HEK293 (cell line): ENCODE results near the gene DNAJC13.

ENCODE experiments used
- CTCF ChIA-PET: fragments of 350-600 bp; formaldehyde crosslinking; extraction: SDS; loops from one replicate; lab custom pipeline; 2021; ENCODE audit warnings: antibody characterized with exemption; lab: Yijun Ruan, JAX
- POLR2A ChIA-PET: fragments of 300-600 bp; formaldehyde crosslinking; extraction: SDS; loops from one replicate; lab custom pipeline; 2020; ENCODE audit warnings: antibody characterized with exemption, inconsistent platforms; lab: Yijun Ruan, JAX
- H3K27ac ChIP-seq: fragments of 200-500 bp; sonication (Bioruptor generic); 2 replicates; pipeline ENCODE4 v1.5.1; 2014; ENCODE audit warnings: low read depth, low read length, control low read depth, inconsistent platforms; ENCODE audit errors: extremely low read depth
- H3K36me3 ChIP-seq, 2 experiments: fragments of 200-500 bp in 1 of 2; sonication (Bioruptor generic) in 1 of 2; 1 replicate in 1 of 2; 2 replicates in 1 of 2; pipeline ENCODE4 v1.5.1; 2014 to 2017; ENCODE audit warnings: inconsistent platforms in 2 of 2, low read length in 2 of 2; ENCODE audit not compliant: control insufficient read depth in 2 of 2, insufficient read depth in 1 of 2
- H3K4me1 ChIP-seq: fragments of 200-500 bp; sonication (Bioruptor generic); 2 replicates; pipeline ENCODE4 v1.5.1; 2014; ENCODE audit warnings: mild to moderate bottlenecking, low read length, inconsistent platforms; ENCODE audit not compliant: control insufficient read depth, insufficient read depth
- H3K4me3 ChIP-seq: 2 replicates; pipeline ENCODE4 v1.5.1; 2011; ENCODE audit warnings: low read depth, mild to moderate bottlenecking, control low read depth, low read length, moderate library complexity
- H3K9me3 ChIP-seq: fragments of 200-500 bp; sonication (Bioruptor generic); 2 replicates; pipeline ENCODE4 v1.5.1; 2014; ENCODE audit warnings: low read depth, low read length, inconsistent platforms; ENCODE audit not compliant: control insufficient read depth, insufficient read depth
- GFI1B ChIP-seq: fragments of 450-650 bp; formaldehyde crosslinking; IDR thresholded peaks from 2 replicates; pipeline ENCODE4 v1.5.1; 2016; ENCODE audit warnings: missing biosample characterization, missing genetic modification characterization
- GLIS2 ChIP-seq: fragments of 450-650 bp; formaldehyde crosslinking; IDR thresholded peaks from 2 replicates; pipeline ENCODE4 v1.5.1; 2016; ENCODE audit warnings: missing biosample characterization, missing genetic modification characterization
- KLF1 ChIP-seq: fragments of 450-650 bp; formaldehyde crosslinking; IDR thresholded peaks from 2 replicates; pipeline ENCODE4 v1.5.1; 2016; ENCODE audit warnings: missing biosample characterization, missing genetic modification characterization
- KLF7 ChIP-seq: fragments of 450-650 bp; formaldehyde crosslinking; IDR thresholded peaks from 2 replicates; pipeline ENCODE4 v1.5.1; 2016; ENCODE audit warnings: missing biosample characterization, missing genetic modification characterization, borderline replicate concordance
- KLF8 ChIP-seq: fragments of 450-650 bp; formaldehyde crosslinking; IDR thresholded peaks from 2 replicates; pipeline ENCODE4 v1.5.1; 2016; ENCODE audit warnings: missing biosample characterization, missing genetic modification characterization
- MZF1 ChIP-seq: fragments of 450-650 bp; formaldehyde crosslinking; IDR thresholded peaks from 2 replicates; pipeline ENCODE4 v1.5.1; 2017; ENCODE audit warnings: missing biosample characterization, missing genetic modification characterization, borderline replicate concordance
- SCRT1 ChIP-seq: fragments of 450-650 bp; formaldehyde crosslinking; IDR thresholded peaks from 2 replicates; pipeline ENCODE4 v1.5.1; 2016; ENCODE audit warnings: missing biosample characterization, missing genetic modification characterization, borderline replicate concordance
- SP3 ChIP-seq: fragments of 450-650 bp; formaldehyde crosslinking; IDR thresholded peaks from 2 replicates; pipeline ENCODE4 v1.5.1; 2016; ENCODE audit warnings: missing biosample characterization, missing genetic modification characterization
- TRIM28 ChIP-seq: IDR thresholded peaks from 2 replicates; pipeline ENCODE4 v1.6.1; 2011; ENCODE audit warnings: low read length, control low read depth, borderline replicate concordance
- ZFHX2 ChIP-seq: fragments of 450-650 bp; formaldehyde crosslinking; conservative IDR thresholded peaks from 2 replicates; pipeline ENCODE4 v1.5.1; 2016; ENCODE audit warnings: missing biosample characterization, missing genetic modification characterization
- ZFP37 ChIP-seq: fragments of 450-650 bp; formaldehyde crosslinking; IDR thresholded peaks from 2 replicates; pipeline ENCODE4 v1.5.1; 2016; ENCODE audit warnings: missing biosample characterization, missing genetic modification characterization
- ZFP69B ChIP-seq: fragments of 450-650 bp; formaldehyde crosslinking; IDR thresholded peaks from 2 replicates; pipeline ENCODE4 v1.5.1; 2016; ENCODE audit warnings: missing biosample characterization, missing genetic modification characterization
- ZNF174 ChIP-seq: fragments of 450-650 bp; formaldehyde crosslinking; IDR thresholded peaks from 2 replicates; pipeline ENCODE4 v1.5.0; 2017; ENCODE audit warnings: missing biosample characterization, mild to moderate bottlenecking, missing genetic modification characterization
- ZNF175 ChIP-seq: fragments of 450-650 bp; formaldehyde crosslinking; IDR thresholded peaks from 2 replicates; pipeline ENCODE4 v1.5.1; 2016; ENCODE audit warnings: missing biosample characterization, missing genetic modification characterization
- ZNF202 ChIP-seq: fragments of 450-650 bp; formaldehyde crosslinking; IDR thresholded peaks from 2 replicates; pipeline ENCODE4 v1.5.1; 2016; ENCODE audit warnings: missing biosample characterization, missing genetic modification characterization, borderline replicate concordance
- ZNF394 ChIP-seq: fragments of 450-650 bp; formaldehyde crosslinking; IDR thresholded peaks from 2 replicates; pipeline ENCODE4 v1.5.1; 2016; ENCODE audit warnings: missing biosample characterization, missing genetic modification characterization, mild to moderate bottlenecking, moderate library complexity, borderline replicate concordance
- ZNF473 ChIP-seq: fragments of 450-650 bp; formaldehyde crosslinking; IDR thresholded peaks from 2 replicates; pipeline ENCODE4 v1.5.1; 2017; ENCODE audit warnings: missing biosample characterization, missing genetic modification characterization
- ZNF510 ChIP-seq: fragments of 450-650 bp; formaldehyde crosslinking; IDR thresholded peaks from 2 replicates; pipeline ENCODE4 v1.5.1; 2018; ENCODE audit warnings: mild to moderate bottlenecking, missing genetic modification characterization, missing biosample characterization; ENCODE audit not compliant: insufficient replicate concordance
- ZNF529 ChIP-seq: fragments of 450-650 bp; formaldehyde crosslinking; IDR thresholded peaks from 2 replicates; pipeline ENCODE4 v1.5.1; 2017; ENCODE audit warnings: missing genetic modification characterization, missing biosample characterization; ENCODE audit not compliant: insufficient replicate concordance
- ZNF600 ChIP-seq: fragments of 450-650 bp; formaldehyde crosslinking; IDR thresholded peaks from 2 replicates; pipeline ENCODE4 v1.5.1; 2016; ENCODE audit warnings: missing biosample characterization, missing genetic modification characterization
- ZNF626 ChIP-seq: fragments of 450-650 bp; sonication (Bioruptor Pico); formaldehyde crosslinking; IDR thresholded peaks from 2 replicates; pipeline ENCODE4 v1.5.1; 2018; ENCODE audit warnings: missing biosample characterization, missing genetic modification characterization, inconsistent platforms
- ZNF654 ChIP-seq: fragments of 450-650 bp; formaldehyde crosslinking; IDR thresholded peaks from 2 replicates; pipeline ENCODE4 v1.5.1; 2016; ENCODE audit warnings: low read depth, missing biosample characterization, missing genetic modification characterization
- ZNF707 ChIP-seq: fragments of 450-650 bp; formaldehyde crosslinking; IDR thresholded peaks from 2 replicates; pipeline ENCODE4 v1.5.1; 2016; ENCODE audit warnings: missing biosample characterization, missing genetic modification characterization
- TF ChIP-seq, protein P1 (sequence below): fragments of 450-650 bp; formaldehyde crosslinking; IDR thresholded peaks from 2 replicates; pipeline ENCODE4 v1.5.1; 2017; ENCODE audit warnings: missing biosample characterization, missing genetic modification characterization
- TF ChIP-seq, protein P2 (sequence below): fragments of 450-650 bp; formaldehyde crosslinking; IDR thresholded peaks from 2 replicates; pipeline ENCODE4 v1.5.1; 2017; ENCODE audit warnings: missing biosample characterization, missing genetic modification characterization
- TF ChIP-seq, protein P3 (sequence below): fragments of 450-650 bp; formaldehyde crosslinking; IDR thresholded peaks from 2 replicates; pipeline ENCODE4 v1.5.1; 2016; ENCODE audit warnings: missing biosample characterization, missing genetic modification characterization
- TF ChIP-seq, protein P4 (sequence below): IDR thresholded peaks from 2 replicates; pipeline ENCODE4 v1.6.1; 2011; ENCODE audit warnings: mild to moderate bottlenecking, low read depth, low read length, borderline replicate concordance
- TF ChIP-seq, protein P5 (sequence below): fragments of 450-650 bp; formaldehyde crosslinking; IDR thresholded peaks from 2 replicates; pipeline ENCODE4 v1.5.1; 2016; ENCODE audit warnings: missing biosample characterization, missing genetic modification characterization

DNAJC13 gene

DNA sequence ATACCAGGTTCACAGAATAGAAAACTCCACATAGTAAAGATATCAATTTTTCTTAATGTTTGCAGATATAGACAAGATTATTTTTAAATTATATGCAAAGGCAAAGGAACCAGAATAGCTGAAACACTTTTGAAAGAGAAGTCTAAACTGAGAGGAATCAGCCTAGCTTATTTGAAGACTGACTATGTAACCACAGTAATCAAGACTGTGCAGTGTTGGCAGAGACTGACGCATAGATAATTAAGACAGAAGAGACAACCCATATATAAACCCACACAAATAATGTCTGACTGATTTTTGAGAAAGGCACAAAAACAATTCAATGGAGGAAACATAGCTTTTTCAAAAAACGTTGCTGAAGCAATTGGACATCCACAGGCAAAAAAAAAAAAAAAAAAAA, 151.1 kb downstream of the DNAJC13 start (continued):
- TF ChIP-seq GLIS2 (no peak), GFI1B (tag by site-specific recombination) (no peak), ZNF654 (tag by site-specific recombination) (no peak), ZNF394 (tag by site-specific recombination) (no peak), KLF7 (no peak), ZFHX2 (tag by site-specific recombination) (no peak), TRIM28 (no peak)
- TF ChIP-seq, protein P1, sequence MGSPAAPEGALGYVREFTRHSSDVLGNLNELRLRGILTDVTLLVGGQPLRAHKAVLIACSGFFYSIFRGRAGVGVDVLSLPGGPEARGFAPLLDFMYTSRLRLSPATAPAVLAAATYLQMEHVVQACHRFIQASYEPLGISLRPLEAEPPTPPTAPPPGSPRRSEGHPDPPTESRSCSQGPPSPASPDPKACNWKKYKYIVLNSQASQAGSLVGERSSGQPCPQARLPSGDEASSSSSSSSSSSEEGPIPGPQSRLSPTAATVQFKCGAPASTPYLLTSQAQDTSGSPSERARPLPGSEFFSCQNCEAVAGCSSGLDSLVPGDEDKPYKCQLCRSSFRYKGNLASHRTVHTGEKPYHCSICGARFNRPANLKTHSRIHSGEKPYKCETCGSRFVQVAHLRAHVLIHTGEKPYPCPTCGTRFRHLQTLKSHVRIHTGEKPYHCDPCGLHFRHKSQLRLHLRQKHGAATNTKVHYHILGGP (tag by site-specific recombination), result no peak

DNA sequence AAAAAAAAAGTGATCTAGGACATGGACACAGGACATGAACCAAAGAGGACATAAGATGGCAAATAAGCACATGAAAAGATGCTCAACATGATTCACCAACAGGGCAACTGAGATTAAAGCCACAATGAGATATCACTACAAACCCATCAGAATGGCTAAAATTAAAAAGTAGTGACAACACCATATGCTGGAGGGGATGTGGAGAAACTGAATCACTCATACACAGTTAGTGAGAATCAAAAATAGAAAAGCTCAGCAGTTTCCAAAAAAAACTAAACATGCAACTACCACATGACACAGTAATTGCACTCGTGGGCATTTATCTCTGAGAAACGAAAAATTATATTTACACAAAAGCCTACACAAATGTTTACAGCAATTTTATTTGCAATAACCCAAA, 151.9 kb downstream of the DNAJC13 start:
- CTCF ChIA-PET, result no interaction called here
- TF ChIP-seq ZNF626 (tag by site-specific recombination) (no peak), KLF8 (no peak), ZFP37 (tag by site-specific recombination) (no peak), ZFP69B (tag by site-specific recombination) (no peak), ZNF600 (tag by site-specific recombination) (no peak), ZNF202 (no peak), KLF1 (tag by site-specific recombination) (no peak), SP3 (tag by site-specific recombination) (no peak), ZNF174 (tag by site-specific recombination) (no peak)
- TF ChIP-seq, protein P2, sequence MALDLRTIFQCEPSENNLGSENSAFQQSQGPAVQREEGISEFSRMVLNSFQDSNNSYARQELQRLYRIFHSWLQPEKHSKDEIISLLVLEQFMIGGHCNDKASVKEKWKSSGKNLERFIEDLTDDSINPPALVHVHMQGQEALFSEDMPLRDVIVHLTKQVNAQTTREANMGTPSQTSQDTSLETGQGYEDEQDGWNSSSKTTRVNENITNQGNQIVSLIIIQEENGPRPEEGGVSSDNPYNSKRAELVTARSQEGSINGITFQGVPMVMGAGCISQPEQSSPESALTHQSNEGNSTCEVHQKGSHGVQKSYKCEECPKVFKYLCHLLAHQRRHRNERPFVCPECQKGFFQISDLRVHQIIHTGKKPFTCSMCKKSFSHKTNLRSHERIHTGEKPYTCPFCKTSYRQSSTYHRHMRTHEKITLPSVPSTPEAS (tag by site-specific recombination), result no peak
- TF ChIP-seq, protein P3, sequence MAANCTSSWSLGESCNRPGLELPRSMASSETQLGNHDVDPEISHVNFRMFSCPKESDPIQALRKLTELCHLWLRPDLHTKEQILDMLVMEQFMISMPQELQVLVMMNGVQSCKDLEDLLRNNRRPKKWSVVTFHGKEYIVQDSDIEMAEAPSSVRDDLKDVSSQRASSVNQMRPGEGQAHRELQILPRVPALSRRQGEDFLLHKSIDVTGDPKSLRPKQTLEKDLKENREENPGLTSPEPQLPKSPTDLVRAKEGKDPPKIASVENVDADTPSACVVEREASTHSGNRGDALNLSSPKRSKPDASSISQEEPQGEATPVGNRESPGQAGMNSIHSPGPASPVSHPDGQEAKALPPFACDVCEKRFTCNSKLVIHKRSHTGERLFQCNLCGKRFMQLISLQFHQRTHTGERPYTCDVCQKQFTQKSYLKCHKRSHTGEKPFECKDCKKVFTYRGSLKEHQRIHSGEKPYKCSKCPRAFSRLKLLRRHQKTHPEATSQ, result no peak
- TF ChIP-seq, all 188 proteins: peak for 0
- no peaks in the 10 kb centered on the region for H3K4me1 ChIP-seq
- H3K4me3 ChIP-seq, result no peak overlapping the region
- H3K36me3 ChIP-seq, result peaks cover 0 to 3% of the 10 kb centered on the region in 2 experiments; a peak in 1 of 3 replicates
- POLR2A ChIA-PET, result no interaction called here
- H3K27ac ChIP-seq, result no peak overlapping the region
- no peaks in the 10 kb centered on the region for H3K9me3 ChIP-seq

DNA sequence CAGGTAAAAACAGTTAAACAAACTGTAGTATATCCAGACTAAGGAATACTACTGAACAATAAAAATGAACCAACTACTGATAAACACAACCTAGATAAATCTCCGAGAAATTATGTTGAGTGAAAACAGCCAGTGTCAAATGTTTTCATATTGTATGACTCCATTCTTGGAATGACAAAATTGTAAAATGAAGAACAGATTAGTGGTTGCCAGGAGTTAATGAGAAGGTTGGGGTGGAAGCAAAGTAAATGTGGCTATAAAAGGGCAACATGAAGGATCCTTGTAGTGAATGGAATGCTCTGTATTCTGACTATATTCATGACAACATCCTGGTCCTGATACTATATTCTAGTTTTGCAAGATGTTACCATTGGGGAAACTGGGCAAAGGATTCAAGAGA, 152.3 kb downstream of the DNAJC13 start:
- ChIA-PET POLR2A (no interaction called here), CTCF (no interaction called here)
- Histone ChIP-seq H3K4me3 (no peak overlapping the region), H3K36me3 (peaks cover 0 to 3% of the 10 kb centered on the region in 2 experiments; a peak in 1 of 3 replicates), H3K4me1 (no peaks in the 10 kb centered on the region), H3K27ac (no peak overlapping the region), H3K9me3 (no peaks in the 10 kb centered on the region)
- TF ChIP-seq ZNF473 (tag by site-specific recombination), result no peak
- no peak for TF ChIP-seq SCRT1 (tag by site-specific recombination)
- TF ChIP-seq ZNF510 (tag by site-specific recombination), result no peak
- TF ChIP-seq ZNF707 (tag by site-specific recombination), result no peak
- TF ChIP-seq, protein P4, sequence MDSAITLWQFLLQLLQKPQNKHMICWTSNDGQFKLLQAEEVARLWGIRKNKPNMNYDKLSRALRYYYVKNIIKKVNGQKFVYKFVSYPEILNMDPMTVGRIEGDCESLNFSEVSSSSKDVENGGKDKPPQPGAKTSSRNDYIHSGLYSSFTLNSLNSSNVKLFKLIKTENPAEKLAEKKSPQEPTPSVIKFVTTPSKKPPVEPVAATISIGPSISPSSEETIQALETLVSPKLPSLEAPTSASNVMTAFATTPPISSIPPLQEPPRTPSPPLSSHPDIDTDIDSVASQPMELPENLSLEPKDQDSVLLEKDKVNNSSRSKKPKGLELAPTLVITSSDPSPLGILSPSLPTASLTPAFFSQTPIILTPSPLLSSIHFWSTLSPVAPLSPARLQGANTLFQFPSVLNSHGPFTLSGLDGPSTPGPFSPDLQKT, result no peak
- no peak for TF ChIP-seq ZNF175
- TF ChIP-seq, protein P5, sequence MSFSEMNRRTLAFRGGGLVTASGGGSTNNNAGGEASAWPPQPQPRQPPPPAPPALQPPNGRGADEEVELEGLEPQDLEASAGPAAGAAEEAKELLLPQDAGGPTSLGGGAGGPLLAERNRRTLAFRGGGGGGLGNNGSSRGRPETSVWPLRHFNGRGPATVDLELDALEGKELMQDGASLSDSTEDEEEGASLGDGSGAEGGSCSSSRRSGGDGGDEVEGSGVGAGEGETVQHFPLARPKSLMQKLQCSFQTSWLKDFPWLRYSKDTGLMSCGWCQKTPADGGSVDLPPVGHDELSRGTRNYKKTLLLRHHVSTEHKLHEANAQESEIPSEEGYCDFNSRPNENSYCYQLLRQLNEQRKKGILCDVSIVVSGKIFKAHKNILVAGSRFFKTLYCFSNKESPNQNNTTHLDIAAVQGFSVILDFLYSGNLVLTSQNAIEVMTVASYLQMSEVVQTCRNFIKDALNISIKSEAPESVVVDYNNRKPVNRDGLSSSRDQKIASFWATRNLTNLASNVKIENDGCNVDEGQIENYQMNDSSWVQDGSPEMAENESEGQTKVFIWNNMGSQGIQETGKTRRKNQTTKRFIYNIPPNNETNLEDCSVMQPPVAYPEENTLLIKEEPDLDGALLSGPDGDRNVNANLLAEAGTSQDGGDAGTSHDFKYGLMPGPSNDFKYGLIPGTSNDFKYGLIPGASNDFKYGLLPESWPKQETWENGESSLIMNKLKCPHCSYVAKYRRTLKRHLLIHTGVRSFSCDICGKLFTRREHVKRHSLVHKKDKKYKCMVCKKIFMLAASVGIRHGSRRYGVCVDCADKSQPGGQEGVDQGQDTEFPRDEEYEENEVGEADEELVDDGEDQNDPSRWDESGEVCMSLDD (tag by site-specific recombination), result no peak
- no peak for TF ChIP-seq ZNF529
- TF ChIP-seq MZF1 (tag by site-specific recombination), result no peak
